ENCODE results near the gene ZNF566. TPM values are rescaled to one million over a fixed set of nuclear protein-coding genes. Genes with fewer than 3 reads are reported as not detected.

The ZNF566 gene
- total RNA-seq, 1 experiment from 2014 or later, result 7.3 TPM

DNA sequence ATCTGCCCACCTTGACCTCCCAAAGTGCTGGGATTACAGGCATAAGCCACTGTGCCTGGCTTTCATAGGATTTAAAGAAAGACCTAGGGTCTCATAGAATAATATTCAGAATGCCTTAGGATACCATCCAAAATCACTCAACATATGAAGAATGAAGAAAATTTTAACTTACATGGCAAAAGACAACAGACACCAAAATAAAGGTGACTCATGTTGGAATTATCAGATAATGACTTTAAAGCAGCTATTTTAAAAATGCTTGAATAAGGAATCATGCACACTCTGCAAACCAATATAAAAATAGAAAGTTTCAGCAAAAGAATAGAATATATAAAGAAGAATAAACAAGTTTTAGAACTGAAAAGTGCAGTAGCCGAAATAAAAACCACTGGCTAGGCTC, 29.3 kb downstream of the ZNF566 start:
- DNase-seq (ENCODE audit: low read depth), result no peak
- in situ Hi-C loops (cut with HindIII; ENCODE audit: low pct_unique_long_range_greater_than_20kb, low sequenced_read_pairs), result no loop called here

DNA sequence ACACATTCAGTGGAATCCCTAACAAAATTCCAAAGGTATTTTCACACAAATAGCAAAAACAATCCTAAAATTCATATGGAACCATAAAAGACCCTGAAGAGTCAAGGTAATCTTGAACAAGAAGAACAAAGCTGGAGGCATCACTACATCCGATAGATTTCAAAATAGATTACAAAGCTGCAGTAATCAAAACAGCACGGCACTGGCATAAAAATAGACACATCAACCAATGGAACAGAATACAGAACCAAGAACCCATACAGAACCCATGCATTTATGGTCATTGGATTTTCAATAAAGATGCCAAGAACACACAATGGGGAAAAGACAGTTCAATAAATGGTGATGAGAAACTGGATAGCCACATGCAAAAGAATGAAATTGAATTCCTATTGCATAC, 32.5 kb downstream of the ZNF566 start:
- in situ Hi-C loops (cut with HindIII; ENCODE audit: low pct_unique_long_range_greater_than_20kb, low sequenced_read_pairs), result no loop called here
- no peak for DNase-seq (ENCODE audit: low read depth)

DNA sequence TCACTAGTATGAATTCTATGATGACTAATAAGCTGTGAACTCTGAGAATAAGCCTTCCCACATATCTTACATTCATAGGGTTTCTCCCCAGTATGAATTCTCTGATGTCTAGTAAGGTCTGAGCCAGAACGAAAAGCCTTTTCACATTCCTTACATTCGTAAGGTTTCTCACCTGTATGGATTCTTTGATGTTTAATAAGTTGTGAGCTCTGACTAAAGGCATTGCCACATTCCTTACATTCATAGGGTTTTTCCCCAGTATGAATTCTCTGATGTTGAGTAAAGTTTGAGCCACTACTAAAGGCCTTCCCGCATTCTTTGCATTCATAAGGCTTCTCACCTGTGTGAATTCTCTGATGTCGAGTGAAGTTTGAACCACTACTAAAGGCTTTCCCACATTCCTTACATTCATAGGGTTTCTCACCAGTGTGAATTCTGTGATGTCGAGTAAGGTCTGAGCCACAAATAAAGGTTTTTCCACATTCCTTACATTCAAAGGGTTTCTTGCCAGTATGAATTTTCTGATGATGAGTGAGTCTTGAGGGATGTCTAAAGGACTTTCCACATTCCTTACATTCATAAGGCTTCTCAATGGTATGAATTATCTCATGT, 40.2 kb downstream of the ZNF566 start:
- in situ Hi-C loops (cut with HindIII; ENCODE audit: low pct_unique_long_range_greater_than_20kb, low sequenced_read_pairs), result no loop called here
- DNase-seq (ENCODE audit: low read depth), result no peak

DNA sequence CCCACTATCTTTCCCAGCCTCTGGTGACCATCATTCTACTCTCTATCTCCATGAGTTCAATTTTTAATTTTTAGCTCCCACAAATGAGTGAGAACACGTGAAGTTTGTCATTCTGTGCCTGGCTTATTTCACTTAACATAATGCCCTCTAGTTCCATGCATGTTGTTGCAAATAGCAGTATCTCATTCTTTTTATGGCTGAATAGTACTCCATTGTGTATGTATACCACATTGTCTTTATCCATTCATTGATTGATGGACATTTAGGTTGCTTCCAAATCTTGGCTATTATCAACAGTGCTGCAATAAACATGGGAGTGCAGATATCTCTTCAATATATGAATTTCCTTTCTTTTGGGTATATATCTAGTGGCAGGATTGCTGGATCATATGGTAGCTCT, 48.0 kb downstream of the ZNF566 start:
- no peak for DNase-seq (ENCODE audit: low read depth)
- in situ Hi-C loops (cut with HindIII; ENCODE audit: low pct_unique_long_range_greater_than_20kb, low sequenced_read_pairs), result no loop called here

DNA sequence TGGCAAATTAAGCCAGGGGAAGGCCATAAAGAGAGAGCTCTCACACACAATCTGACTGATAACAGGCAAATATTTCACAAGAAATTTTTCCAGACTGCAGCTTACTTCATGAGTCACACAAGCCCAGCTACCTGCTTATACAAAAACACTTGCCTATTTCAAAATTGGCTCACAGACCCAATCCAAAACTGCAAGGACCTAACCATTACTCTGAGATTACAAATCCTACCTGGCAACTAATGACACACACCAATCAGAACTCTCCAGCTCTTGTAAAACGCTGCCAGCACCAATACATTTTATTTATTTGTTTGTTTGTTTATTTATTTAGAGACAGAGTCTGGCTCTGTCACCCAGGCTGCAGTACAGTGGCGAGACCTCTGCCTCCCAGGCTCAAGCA, 52.8 kb downstream of the ZNF566 start:
- no peak for DNase-seq (ENCODE audit: low read depth)
- in situ Hi-C loops (cut with HindIII; ENCODE audit: low pct_unique_long_range_greater_than_20kb, low sequenced_read_pairs), result no loop called here

DNA sequence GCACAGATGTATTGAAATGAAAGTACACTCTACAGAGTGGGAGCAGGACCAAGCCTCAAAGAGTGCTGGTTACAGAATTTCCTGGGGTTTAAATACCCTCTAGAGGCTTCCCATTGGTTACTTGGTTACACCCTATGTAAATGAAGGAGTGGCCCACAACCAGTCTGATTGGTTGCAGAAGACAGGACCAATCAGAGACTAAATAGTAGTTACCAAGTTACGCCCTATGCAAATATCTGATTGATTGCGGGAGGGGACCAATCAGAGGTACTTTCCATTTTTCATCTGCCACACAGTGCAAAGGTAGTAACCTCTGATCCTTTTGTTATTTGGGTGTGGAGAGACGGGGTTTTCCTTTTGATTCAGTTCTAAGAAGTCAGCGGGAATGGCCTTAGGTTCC, 65.4 kb downstream of the ZNF566 start:
- in situ Hi-C loops (cut with HindIII; ENCODE audit: low pct_unique_long_range_greater_than_20kb, low sequenced_read_pairs), result no loop called here
- DNase-seq (ENCODE audit: low read depth), result peak; percentile 11

DNA sequence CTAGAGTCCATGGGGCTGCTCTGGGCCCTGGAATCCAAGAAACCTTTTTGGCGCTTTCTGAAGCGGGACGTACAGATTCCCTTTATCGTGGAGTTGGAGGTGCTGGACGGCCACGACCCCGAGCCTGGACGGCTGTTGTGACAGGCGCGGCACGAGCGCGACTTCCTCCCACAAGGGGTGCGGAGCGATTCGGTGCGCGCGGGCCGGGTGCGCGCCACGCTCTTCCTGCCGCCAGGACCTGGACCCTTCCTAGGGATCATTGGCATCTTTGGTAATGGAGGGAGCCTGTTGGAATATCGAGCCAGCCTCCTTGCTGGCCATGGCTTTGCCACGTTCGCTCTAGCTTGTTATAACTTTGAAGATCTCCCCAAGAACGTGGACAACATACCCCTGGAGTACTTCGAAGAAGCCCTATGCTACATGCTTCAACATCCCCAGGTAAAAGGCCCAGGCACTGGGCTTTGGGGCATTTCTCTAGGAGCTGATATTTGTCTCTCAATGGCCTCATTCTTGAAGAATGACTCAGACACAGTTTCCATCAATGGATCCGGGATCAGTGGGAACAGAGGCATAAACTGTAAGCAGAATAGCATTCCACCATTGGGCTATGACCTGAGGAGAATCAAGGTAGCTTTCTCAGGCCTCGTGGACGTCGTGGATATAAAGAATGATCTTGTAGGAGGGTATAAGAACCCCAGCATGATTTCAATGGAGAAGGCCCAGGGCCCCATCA, 67.4 kb downstream of the ZNF566 start:
- DNase-seq (ENCODE audit: low read depth), result no peak
- in situ Hi-C loops (cut with HindIII; ENCODE audit: low pct_unique_long_range_greater_than_20kb, low sequenced_read_pairs), result no loop called here

DNA sequence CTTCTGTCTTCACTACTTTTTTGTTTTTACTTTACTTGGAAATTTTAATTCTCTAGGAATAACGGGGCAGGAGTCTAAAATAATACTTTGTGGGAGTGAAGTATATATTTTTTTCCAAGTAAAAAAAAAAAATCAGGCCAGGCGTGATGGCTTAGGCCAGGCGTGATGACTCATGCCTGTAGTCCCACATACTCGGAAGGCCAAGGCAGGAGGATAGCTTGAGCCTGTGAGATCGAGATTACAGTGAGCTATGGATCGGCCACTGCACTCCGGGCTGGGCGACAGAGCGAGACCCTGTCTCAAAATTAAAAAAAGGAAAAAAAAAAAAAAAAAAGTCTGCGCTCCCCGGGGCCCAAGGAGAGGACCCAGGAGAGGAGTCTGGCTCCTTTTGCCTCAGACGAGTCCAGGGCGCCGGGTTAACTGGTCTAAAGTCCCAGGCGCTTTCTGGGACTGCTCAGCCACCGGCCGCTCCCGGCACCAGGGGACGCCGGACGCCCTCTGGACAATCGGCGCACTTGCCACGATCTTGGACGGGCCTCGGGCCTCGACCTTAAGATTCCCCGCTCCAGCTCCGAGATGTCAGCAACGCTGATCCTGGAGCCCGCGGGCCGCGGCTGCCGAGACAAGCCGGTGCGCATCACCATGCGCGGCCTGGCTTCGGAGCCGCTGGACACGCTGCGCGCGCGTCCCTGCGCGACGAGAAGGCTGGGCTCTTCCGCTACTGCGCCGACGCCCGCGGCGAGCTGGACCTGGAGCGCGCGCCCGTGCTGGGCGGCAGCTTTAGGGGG, 68.2 kb downstream of the ZNF566 start:
- no peak for DNase-seq (ENCODE audit: low read depth)
- in situ Hi-C loops (cut with HindIII; ENCODE audit: low pct_unique_long_range_greater_than_20kb, low sequenced_read_pairs), result no loop called here

DNA sequence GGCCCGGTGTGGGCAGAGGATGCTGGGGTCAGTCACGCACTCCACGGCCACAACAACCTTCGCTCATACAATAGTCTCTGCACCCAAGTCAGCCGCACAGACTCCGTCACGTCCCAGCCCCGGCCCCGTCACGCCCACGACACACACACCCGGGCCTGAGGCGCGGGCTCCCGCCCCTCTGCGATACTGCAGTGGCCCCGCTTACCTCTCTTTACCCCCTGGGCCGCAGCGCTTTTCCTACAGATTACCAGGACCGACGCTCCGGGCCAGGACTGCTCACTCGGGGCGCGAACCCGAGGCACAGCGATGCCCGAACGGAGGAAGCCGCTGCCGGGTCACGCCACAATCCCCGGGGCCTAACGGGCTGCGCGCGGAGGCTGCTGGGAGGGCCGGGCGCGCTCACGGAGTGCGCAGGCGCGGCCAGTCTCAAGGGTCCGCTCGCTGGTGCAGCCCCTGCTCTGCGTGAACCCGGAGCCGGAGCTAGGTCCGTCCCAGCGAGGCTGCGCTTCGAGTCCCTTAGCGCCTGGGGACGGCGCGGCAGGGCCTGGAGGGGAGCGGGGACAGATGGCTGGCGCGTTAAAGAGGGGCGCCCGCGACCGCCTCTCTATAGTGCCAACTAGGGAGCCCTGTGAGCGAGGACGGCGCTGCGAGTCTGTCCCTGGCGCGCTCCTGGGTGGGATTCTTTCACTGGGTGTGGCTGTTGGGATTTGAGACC, 70.9 kb downstream of the ZNF566 start, which contains the start of gene ZFP82:
Gene ZFP82 (minus strand): TSS at position 358 of the 715 bp plus-strand sequence. CDS start 8,855 bp downstream, outside the sequence.
- in situ Hi-C loops (cut with HindIII; ENCODE audit: low pct_unique_long_range_greater_than_20kb, low sequenced_read_pairs), result no loop called here
- DNase-seq (ENCODE audit: low read depth), result peak; percentile 67

DNA sequence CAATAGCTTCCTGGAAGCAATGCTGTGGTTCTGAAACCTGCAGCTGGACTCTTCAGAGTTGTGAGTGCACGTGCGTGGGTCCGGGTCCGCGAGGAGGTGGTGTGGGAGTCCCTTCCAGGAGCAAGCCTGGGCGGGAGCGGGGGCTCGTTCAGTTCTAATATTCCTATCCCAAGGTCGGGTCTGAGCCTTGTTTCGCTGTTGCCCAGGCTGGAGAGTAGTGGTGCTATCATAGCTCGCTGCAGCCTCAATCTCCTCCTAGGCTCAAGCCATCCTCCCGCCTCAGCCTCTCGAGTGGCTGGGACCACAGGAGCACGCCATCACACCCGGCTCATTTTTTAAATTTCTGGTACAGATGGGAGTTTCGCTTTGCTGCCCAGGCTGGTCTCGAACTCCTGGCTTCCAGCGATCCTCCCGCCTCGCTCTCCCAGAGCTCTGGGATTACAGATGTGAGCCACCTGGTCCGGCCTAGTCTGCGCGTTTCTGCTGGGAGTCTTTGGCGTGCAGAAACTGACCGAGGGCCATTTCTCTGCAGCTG, 71.5 kb downstream of the ZNF566 start:
- in situ Hi-C loops (cut with HindIII; ENCODE audit: low pct_unique_long_range_greater_than_20kb, low sequenced_read_pairs), result no loop called here
- no peak for DNase-seq (ENCODE audit: low read depth)

DNA sequence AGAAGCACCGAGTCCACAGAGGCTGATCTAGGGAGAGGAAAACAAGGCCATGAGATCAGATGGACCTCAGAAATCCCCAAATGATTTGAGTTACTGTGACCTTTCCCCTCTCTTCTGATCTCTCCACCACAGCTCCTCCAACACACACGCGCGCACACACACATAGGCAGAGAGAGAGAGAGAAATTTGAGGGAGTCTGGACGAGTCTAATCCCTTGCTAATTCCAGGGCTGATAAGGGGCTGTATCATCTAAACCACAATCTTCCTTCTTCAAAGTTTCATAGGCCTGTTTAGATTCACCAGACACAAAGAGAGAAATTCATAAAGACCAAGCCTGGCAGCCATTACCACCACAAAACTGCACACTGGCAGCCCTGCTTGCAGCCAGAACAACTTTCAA, 79.5 kb downstream of the ZNF566 start:
- DNase-seq (ENCODE audit: low read depth), result no peak
- in situ Hi-C loops (cut with HindIII; ENCODE audit: low pct_unique_long_range_greater_than_20kb, low sequenced_read_pairs), result no loop called here

DNA sequence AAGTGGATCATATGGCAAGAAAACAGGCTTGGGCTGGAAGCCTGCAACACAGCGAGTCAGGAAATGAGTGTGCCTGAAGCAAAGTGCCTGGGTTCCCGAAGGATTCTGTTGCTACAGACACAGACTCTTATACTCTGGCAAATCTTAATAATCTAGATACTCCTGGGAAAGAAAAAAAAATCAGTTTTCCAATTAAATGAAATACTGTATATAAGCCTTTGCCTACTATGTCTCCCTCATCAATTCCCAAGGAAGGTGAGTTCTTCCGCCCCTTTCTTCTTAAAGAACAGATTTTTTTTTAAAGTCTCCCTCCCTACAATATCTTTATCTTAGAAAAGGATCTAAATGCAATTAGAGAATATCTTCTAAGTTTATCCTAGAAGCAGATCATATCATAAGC, 81.3 kb downstream of the ZNF566 start:
- DNase-seq (ENCODE audit: low read depth), result no peak
- in situ Hi-C loops (cut with HindIII; ENCODE audit: low pct_unique_long_range_greater_than_20kb, low sequenced_read_pairs), result no loop called here

DNA sequence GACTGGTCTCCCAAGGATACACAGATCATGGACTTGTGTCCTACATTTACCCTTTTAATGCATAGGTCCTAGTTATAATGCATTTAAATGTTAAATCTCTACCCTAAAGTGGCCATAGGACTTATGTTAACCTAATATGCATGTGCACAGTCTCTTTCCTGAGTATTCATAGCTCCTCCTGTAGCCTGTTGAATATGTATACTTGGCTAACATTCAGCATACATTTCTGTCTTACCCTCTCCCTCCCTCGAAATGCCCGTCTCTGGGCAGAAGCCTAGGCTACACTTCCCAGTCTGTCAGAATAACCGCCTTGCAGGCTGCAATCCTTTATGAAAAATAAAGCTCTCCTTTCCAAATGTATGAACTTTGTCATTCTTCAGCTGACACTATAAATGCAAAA, 84.9 kb downstream of the ZNF566 start:
- no peak for DNase-seq (ENCODE audit: low read depth)
- in situ Hi-C loops (cut with HindIII; ENCODE audit: low pct_unique_long_range_greater_than_20kb, low sequenced_read_pairs), result no loop called here

DNA sequence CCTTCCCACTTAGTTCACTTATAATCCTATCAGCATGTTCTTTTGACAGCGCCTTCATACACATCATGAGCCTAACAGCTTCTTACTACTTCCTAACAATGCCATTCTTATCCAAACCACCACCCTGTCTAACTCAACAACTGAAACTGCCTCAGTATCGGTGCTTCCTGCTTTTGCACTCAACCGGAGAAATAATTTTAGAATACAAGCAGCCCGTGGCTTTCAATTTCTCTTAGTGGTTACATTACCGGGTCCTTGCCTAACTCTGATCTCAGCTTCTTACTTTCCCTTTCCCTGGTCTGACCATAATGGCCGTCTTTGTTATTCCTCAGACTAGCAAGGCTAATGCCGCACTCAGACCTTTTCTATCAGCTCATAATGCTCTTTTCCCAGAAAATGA, 87.9 kb downstream of the ZNF566 start:
- DNase-seq (ENCODE audit: low read depth), result no peak
- in situ Hi-C loops (cut with HindIII; ENCODE audit: low pct_unique_long_range_greater_than_20kb, low sequenced_read_pairs), result no loop called here

DNA sequence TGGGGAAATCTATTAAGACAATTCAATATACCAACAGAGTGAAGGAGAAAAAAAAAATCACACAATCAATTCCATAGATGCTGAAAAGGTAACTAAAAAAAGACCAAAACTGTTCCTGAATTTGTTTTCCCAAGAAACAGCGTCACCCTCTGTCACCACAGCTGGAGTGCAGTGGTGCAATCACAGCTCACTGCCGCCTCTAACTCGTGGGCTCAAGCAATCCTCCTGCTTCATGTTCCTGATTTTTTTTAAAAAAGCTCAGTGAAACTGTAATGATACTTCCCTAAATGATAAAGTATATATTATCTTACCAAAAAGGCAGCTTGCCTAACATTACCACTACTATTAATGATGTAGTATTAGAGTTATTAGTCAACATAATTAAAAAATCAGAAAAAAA, 90.8 kb downstream of the ZNF566 start:
- DNase-seq (ENCODE audit: low read depth), result no peak
- in situ Hi-C loops (cut with HindIII; ENCODE audit: low pct_unique_long_range_greater_than_20kb, low sequenced_read_pairs), result no loop called here

All from Caki2 (cell line).